Ovary (tissue), 10 donors: ENCODE results near the gene TRIP12. TPM values are rescaled to one million over a fixed set of nuclear protein-coding genes. Genes with fewer than 3 reads are reported as not detected.
A peak's percentile ranks its signal among the peaks of the same experiment; 100 is the strongest.
"Not testable (repeated sequence)": the region's sequence is repeated elsewhere in the genome, so short reads cannot be mapped to it uniquely, and the experiment has no call there.

Experiments
- DNase-seq, 5 donors: peaks; one replicate each; pipeline ENCODE4 v3.0.0-alpha.2; 2019 to 2020
- H3K27ac ChIP-seq, 2 donors: fragments of 200-600 bp; one replicate each; pipeline versions ENCODE4 v1.5.1 to v1.8.0; 2019 to 2022
- H3K27me3 ChIP-seq: fragments of 200-600 bp; one replicate; pipeline ENCODE4 v1.8.0; 2022
- H3K36me3 ChIP-seq: fragments of 200-600 bp; sonication (generic); one replicate; pipeline ENCODE4 v1.5.1; 2019
- H3K4me1 ChIP-seq: one replicate; pipeline ENCODE4 v1.8.1; 2013; ENCODE audit warnings: mild to moderate bottlenecking, moderate library complexity; ENCODE audit not compliant: insufficient read depth
- H3K4me3 ChIP-seq: fragments of 200-600 bp; sonication (generic); one replicate; pipeline ENCODE4 v1.5.1; 2017
- H3K9me3 ChIP-seq, 2 donors: fragments of 200-600 bp in 1 of 2; sonication (generic) in 1 of 2; one replicate each; pipeline versions ENCODE4 v1.5.1 to v1.8.1; 2013 to 2019; ENCODE audit warnings: mild to moderate bottlenecking in 1 of 2, moderate library complexity in 1 of 2
- CTCF ChIP-seq, 3 donors: fragments of 450-650 bp in 2 of 3; fragments of 200-600 bp in 1 of 3; IDR thresholded peaks; one replicate each; pipeline versions ENCODE4 v1.5.1 to v1.8.0; 2016 to 2022; ENCODE audit warnings: antibody characterized with exemption in 3 of 3, mild to moderate bottlenecking in 1 of 3
- EP300 ChIP-seq: sonication (generic); formaldehyde crosslinking; IDR thresholded peaks from one replicate; pipeline ENCODE4 v1.6.1; 2017; ENCODE audit warnings: antibody characterized with exemption
- POLR2A ChIP-seq: fragments of 450-650 bp; IDR thresholded peaks from one replicate; pipeline ENCODE4 v1.6.1; 2017; ENCODE audit warnings: antibody characterized with exemption, mild to moderate bottlenecking, moderate library complexity
- WGBS, 3 donors: extraction: QIAGEN DNeasy Blood & Tissue Kit in 1 of 3; methylation state at CpG; one replicate each; pipeline versions ENCODE4 v1.1.5 to v1.1.7; 2013 to 2017; 5-methylcytosine and 5-hydroxymethylcytosine counted together
- intact Hi-C, 4 donors: fragments of 100-400 bp; cut with DNase I; formaldehyde crosslinking; loops; one replicate each; pipeline versions ENCODE4 v1.11.0 to v1.15.1; 2022 to 2023
- long read RNA-seq, 3 donors: library from polyadenylated mRNA in 2 of 3; unstranded in 2 of 3; transcript quantifications; one replicate each; pipeline ENCODE4 v2.0.0 and lab custom pipeline, GENCODE V29; 2021 to 2026
- polyA plus RNA-seq, 2 donors: library from polyadenylated mRNA; stranded (reverse); fragments of 200-250 nt in 1 of 2; fragments of 350-450 nt in 1 of 2; fragmentation: Illumina TruSeq in 1 of 2; extraction: RNeasy Lipid Tissue Mini Kit (QIAGEN cat#74804) in 1 of 2; gene quantifications; one replicate each; pipeline ENCODE4 v1.2.3, GENCODE V29; 2013 to 2014
- total RNA-seq, 7 donors: library from RNA; depleted of rRNA in 2 of 7; stranded (reverse); fragments of >200 nt in 2 of 7; fragmentation: NEBNext Ultra II Directional in 3 of 7; extraction: Animal tissue kit (Norgen Biotek cat#: 25700) in 3 of 7; gene quantifications; one replicate each; pipeline versions ENCODE4 v1.1.0 to v1.2.4, GENCODE V29; 2016 to 2023
- donor health status: DM: no; HTN: no; CAD: no; lungs with moderate emphysema.
- donor health status: DM: no; HTN: no; CAD: no.
- donor health status: Bipolar disorder and iron deficiency.
- donor health status: DM: yes; HTN: yes; CAD: no.
- donor health status: DM: no; HTN: no; CAD: no.
- donor health status: DM: yes; HTN: yes; CAD: no.

TRIP12 gene
- total RNA-seq (100 to 1,000 TPM; 134 to 221 (median 202) TPM), polyA plus RNA-seq (100 to 1,000 TPM in 1 of 2 donors, 10 to 100 TPM in 1; 30.4 to 103 TPM)
- long read RNA-seq, donor 1, partial matches to known transcripts: 26 of 36 reads
- long read RNA-seq, donor 1, other reads (novel, unspliced or antisense): 10 of 36 reads
- long read RNA-seq, donor 2, partial matches to known transcripts: 16 of 16 reads
- long read RNA-seq, donor 2, other reads (novel, unspliced or antisense): 0 of 16 reads
- long read RNA-seq, donor 3, full-length matches to known transcripts: 1 of 73 reads
- long read RNA-seq, donor 3, partial matches to known transcripts: 16 of 73 reads
- long read RNA-seq, donor 3, other reads (novel, unspliced or antisense): 56 of 73 reads

- TF ChIP-seq CTCF (IDR thresholded peaks at IDR 0.05): no peak
- no peak for TF ChIP-seq EP300
- peak; percentile 25 for TF ChIP-seq POLR2A
- Histone ChIP-seq H3K36me3 (no peaks in the 10 kb centered on the region), H3K27ac (peak within 1 kb of the TSS; percentile 83 to 93), H3K4me3 (peak within 1 kb of the TSS; percentile 82), H3K27me3 (no peaks in the 10 kb centered on the region), H3K9me3 (no peaks in the 10 kb centered on the region), H3K4me1 (peaks cover 5% of the 10 kb centered on the region)
- 0 to 1% (median 1%) methylated on average over 41 to 49 of the region's 49 CpGs for WGBS, 3 donors
- intact Hi-C loops: loop anchor here in 2 of 4 donors (10.0 kb wide), 1 partner anchor 117 kb away; no protein-coding TSS in a partner anchor
- peak; percentile 92 to 95 (median 93) for DNase-seq
Observed at GRCh38 chr2:229921892-229922448, at the start of gene TRIP12. TSS of gene TRIP12 (minus strand) at chr2:229922009. CDS start at chr2:229880079, 41,930 bp downstream.

GRCh38 chr2:229971298-229971790 lies 49.5 kb upstream of the TRIP12 start:
- no peaks in the 10 kb centered on the region for H3K27me3 ChIP-seq
- 95 to 99% (median 96%) methylated on average over 3 of the region's 3 CpGs for WGBS, 3 donors
- no peak for DNase-seq
- peaks cover 4% of the 10 kb centered on the region for H3K4me1 ChIP-seq
- H3K36me3 ChIP-seq: no peaks in the 10 kb centered on the region
- intact Hi-C loops: no loop called here
- H3K4me3 ChIP-seq: no peak overlapping the region
- no peaks in the 10 kb centered on the region for H3K9me3 ChIP-seq
- H3K27ac ChIP-seq: no peak overlapping the region
- no peak for TF ChIP-seq POLR2A
- no peak for TF ChIP-seq EP300
- TF ChIP-seq CTCF (IDR thresholded peaks at IDR 0.05): no peak

GRCh38 chr2:229970406-229970805 lies 48.6 kb upstream of the TRIP12 start:
- Histone ChIP-seq H3K4me3 (no peak overlapping the region), H3K36me3 (no peaks in the 10 kb centered on the region), H3K4me1 (peaks cover 4% of the 10 kb centered on the region), H3K27me3 (no peaks in the 10 kb centered on the region), H3K27ac (no peak overlapping the region), H3K9me3 (no peaks in the 10 kb centered on the region)
- TF ChIP-seq POLR2A (no peak), EP300 (no peak), CTCF (IDR thresholded peaks at IDR 0.05) (no peak)
- no peak for DNase-seq
- intact Hi-C loops: no loop called here
- 85 to 93% (median 89%) methylated on average over 3 of the region's 3 CpGs for WGBS, 3 donors

- no peak for DNase-seq
Observed at GRCh38 chr2:229969921-229970320, 48.1 kb upstream of the TRIP12 start.

GRCh38 chr2:229963596-229963995 lies 41.8 kb upstream of the TRIP12 start:
- H3K36me3 ChIP-seq, H3K27me3 ChIP-seq, H3K4me3 ChIP-seq, DNase-seq, intact Hi-C loops, H3K4me1 ChIP-seq, H3K9me3 ChIP-seq, H3K27ac ChIP-seq: not testable (repeated sequence)
- 92 to 98% (median 93%) methylated on average over 9 of the region's 9 CpGs for WGBS, 3 donors

More at GRCh38 chr2:229969921-229970320, 48.1 kb upstream of the TRIP12 start:
- Histone ChIP-seq H3K27ac (no peak overlapping the region), H3K4me1 (peaks cover 4% of the 10 kb centered on the region), H3K4me3 (no peak overlapping the region), H3K36me3 (no peaks in the 10 kb centered on the region), H3K27me3 (no peaks in the 10 kb centered on the region), H3K9me3 (no peaks in the 10 kb centered on the region)
- WGBS, 3 donors: 86 to 88% (median 87%) methylated on average over 3 of the region's 3 CpGs
- TF ChIP-seq CTCF (IDR thresholded peaks at IDR 0.05): no peak
- no peak for TF ChIP-seq POLR2A
- TF ChIP-seq EP300: no peak
- intact Hi-C loops: no loop called here
